Trophoblast cell (in vitro differentiated cells and primary cell): ENCODE data around the gene CENPP.
A peak's percentile ranks its signal among the peaks of the same experiment; 100 is the strongest.

Experiments
- DNase-seq, 2 donors: peaks; one replicate each; pipeline ENCODE4 v3.0.0-alpha.2; 2016
- H2AFZ ChIP-seq: 2 replicates; pipeline ENCODE4 v1.6.1; 2013; ENCODE audit warnings: low read length, moderate library complexity, mild to moderate bottlenecking; ENCODE audit not compliant: insufficient read depth, poor library complexity
- H2AK5ac ChIP-seq: 2 replicates; pipeline ENCODE4 v1.6.1; 2013; ENCODE audit warnings: mild to moderate bottlenecking, low read length
- H2BK120ac ChIP-seq: 2 replicates; pipeline ENCODE4 v1.6.1; 2013; ENCODE audit warnings: low read length, mild to moderate bottlenecking, moderate library complexity; ENCODE audit not compliant: insufficient read depth, poor library complexity
- H2BK12ac ChIP-seq: 2 replicates; pipeline ENCODE4 v1.6.1; 2013; ENCODE audit warnings: mild to moderate bottlenecking, low read length, moderate library complexity
- H2BK5ac ChIP-seq: 2 replicates; pipeline ENCODE4 v1.6.1; 2013; ENCODE audit warnings: low read length, low read depth, moderate library complexity, mild to moderate bottlenecking; ENCODE audit not compliant: poor library complexity
- H3K14ac ChIP-seq: 2 replicates; pipeline ENCODE4 v1.6.1; 2013; ENCODE audit warnings: mild to moderate bottlenecking, low read length
- H3K18ac ChIP-seq: 2 replicates; pipeline ENCODE4 v1.6.1; 2013; ENCODE audit warnings: mild to moderate bottlenecking, low read length
- H3K23ac ChIP-seq: 2 replicates; pipeline ENCODE4 v1.6.1; 2013; ENCODE audit warnings: low read length
- H3K27ac ChIP-seq: 2 replicates; pipeline ENCODE4 v1.5.1; 2013; ENCODE audit warnings: low read depth, mild to moderate bottlenecking, inconsistent platforms, low read length, moderate library complexity
- H3K27me3 ChIP-seq: 2 replicates; pipeline ENCODE4 v1.6.1; 2013; ENCODE audit warnings: inconsistent platforms, mild to moderate bottlenecking, low read length, moderate library complexity; ENCODE audit not compliant: insufficient read depth
- H3K36me3 ChIP-seq, 2 experiments: 1 replicate in 1 of 2; 2 replicates in 1 of 2; pipeline ENCODE4 v1.6.1; 2013; ENCODE audit warnings: low read length in 2 of 2, mild to moderate bottlenecking in 2 of 2, moderate library complexity in 1 of 2; ENCODE audit not compliant: insufficient read depth in 2 of 2, control insufficient read depth in 1 of 2
- H3K4ac ChIP-seq: 2 replicates; pipeline ENCODE4 v1.6.1; 2013; ENCODE audit warnings: low read depth, mild to moderate bottlenecking, low read length, moderate library complexity
- H3K4me1 ChIP-seq, 2 experiments: 1 replicate in 1 of 2; 2 replicates in 1 of 2; pipeline ENCODE4 v1.6.1; 2013; ENCODE audit warnings: low read length in 2 of 2, mild to moderate bottlenecking in 2 of 2, moderate library complexity in 1 of 2; ENCODE audit not compliant: insufficient read depth in 2 of 2, control insufficient read depth in 1 of 2
- H3K4me2 ChIP-seq: 2 replicates; pipeline ENCODE4 v1.6.1; 2013; ENCODE audit warnings: inconsistent platforms, mild to moderate bottlenecking, low read length, moderate library complexity
- H3K4me3 ChIP-seq: 2 replicates; pipeline ENCODE4 v1.5.1; 2013; ENCODE audit warnings: mild to moderate bottlenecking, low read depth, low read length, inconsistent platforms
- H3K79me1 ChIP-seq: one replicate; pipeline ENCODE4 v1.6.1; 2013; ENCODE audit warnings: low read length
- H3K79me2 ChIP-seq: 2 replicates; pipeline ENCODE4 v1.6.1; 2013; ENCODE audit warnings: low read length, mild to moderate bottlenecking; ENCODE audit not compliant: control insufficient read depth, insufficient read depth, poor library complexity
- H3K9ac ChIP-seq: 2 replicates; pipeline ENCODE4 v1.6.1; 2013; ENCODE audit warnings: mild to moderate bottlenecking, low read length
- H3K9me3 ChIP-seq: 2 replicates; pipeline ENCODE4 v1.6.1; 2013; ENCODE audit warnings: low read depth, mild to moderate bottlenecking, control low read depth, inconsistent platforms, low read length; ENCODE audit not compliant: insufficient read depth
- H4K12ac ChIP-seq: 2 replicates; pipeline ENCODE4 v1.6.1; 2013; ENCODE audit warnings: low read depth, mild to moderate bottlenecking, low read length, moderate library complexity
- H4K8ac ChIP-seq: 2 replicates; pipeline ENCODE4 v1.6.1; 2013; ENCODE audit warnings: low read depth, mild to moderate bottlenecking, low read length, moderate library complexity
- H4K91ac ChIP-seq: one replicate; pipeline ENCODE4 v1.6.1; 2013; ENCODE audit warnings: low read depth, mild to moderate bottlenecking, low read length, moderate library complexity
- WGBS: extraction: QIAGEN DNeasy Blood & Tissue Kit; methylation state at CpG from one replicate; pipeline ENCODE4 v1.1.7; 2013; ENCODE audit warnings: missing lambda C conversion rate; ENCODE audit not compliant: insufficient read length, insufficient coverage; ENCODE audit errors: extremely low coverage; 5-methylcytosine and 5-hydroxymethylcytosine counted together

Gene CENPP

GRCh38 chr9:92525306-92525705 lies 199.6 kb downstream of the CENPP start:
- Histone ChIP-seq H2AFZ (no peak overlapping the region), H3K36me3 (no peaks in the 10 kb centered on the region), H3K23ac (no peak overlapping the region), H2AK5ac (no peak overlapping the region), H4K12ac (no peak overlapping the region), H2BK5ac (no peak overlapping the region), H2BK120ac (no peak overlapping the region), H3K27ac (no peak overlapping the region), H3K27me3 (no peaks in the 10 kb centered on the region), H3K4me2 (no peak overlapping the region), H2BK12ac (no peak overlapping the region), H3K4ac (no peak overlapping the region), H4K8ac (no peak overlapping the region), H3K4me3 (no peak overlapping the region), H4K91ac (no peak overlapping the region), H3K18ac (no peak overlapping the region), H3K79me1 (no peaks in the 10 kb centered on the region), H3K9me3 (no peaks in the 10 kb centered on the region), H3K14ac (no peak overlapping the region), H3K79me2 (no peaks in the 10 kb centered on the region), H3K4me1 (no peaks in the 10 kb centered on the region), H3K9ac (no peak overlapping the region)
- peak; percentile 79 to 88 for DNase-seq
- no CpG with 5 or more reads among the region's 5 CpGs for WGBS

DNA sequence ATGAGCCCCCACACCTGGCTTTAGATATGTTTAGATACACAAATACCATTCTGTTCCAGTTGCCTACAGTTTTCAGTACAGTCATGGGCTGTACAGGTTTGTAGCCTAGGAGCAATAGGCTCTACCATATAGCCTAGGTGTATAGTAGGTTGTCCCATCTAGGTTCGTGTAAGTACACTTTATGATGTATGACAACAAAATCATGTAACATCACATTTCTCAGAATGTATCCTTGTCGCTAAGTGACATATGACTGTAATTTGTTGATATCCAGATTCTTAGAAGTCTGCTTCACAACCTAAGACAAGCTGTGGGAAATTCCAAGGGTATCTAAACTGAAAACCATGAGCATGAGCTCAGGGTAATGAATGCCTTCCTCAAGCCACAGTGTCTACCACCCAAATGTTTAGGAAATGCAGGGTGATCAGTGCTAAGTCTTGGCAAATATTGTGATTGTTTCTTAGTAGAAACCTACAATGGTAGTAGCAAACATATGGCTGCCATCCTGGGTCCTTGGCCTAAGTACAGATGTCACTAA lies 201.6 kb downstream of the CENPP start:
- no peaks in the 10 kb centered on the region for H3K79me2 ChIP-seq
- no peak for DNase-seq
- H2BK12ac ChIP-seq: no peak overlapping the region
- H3K4ac ChIP-seq: no peak overlapping the region
- no peak overlapping the region for H3K18ac ChIP-seq
- WGBS: no CpG with 5 or more reads among the region's 2 CpGs
- no peaks in the 10 kb centered on the region for H3K9me3 ChIP-seq
- no peaks in the 10 kb centered on the region for H3K36me3 ChIP-seq
- H3K27me3 ChIP-seq: no peaks in the 10 kb centered on the region
- H2AFZ ChIP-seq: no peak overlapping the region
- no peak overlapping the region for H3K27ac ChIP-seq
- no peak overlapping the region for H4K8ac ChIP-seq
- no peaks in the 10 kb centered on the region for H3K79me1 ChIP-seq
- no peak overlapping the region for H2AK5ac ChIP-seq
- no peak overlapping the region for H3K23ac ChIP-seq
- H3K4me3 ChIP-seq: no peak overlapping the region
- no peak overlapping the region for H4K91ac ChIP-seq
- H4K12ac ChIP-seq: no peak overlapping the region
- H3K14ac ChIP-seq: no peak overlapping the region
- H3K9ac ChIP-seq: no peak overlapping the region
- no peak overlapping the region for H2BK5ac ChIP-seq
- H3K4me2 ChIP-seq: no peak overlapping the region
- no peak overlapping the region for H2BK120ac ChIP-seq
- H3K4me1 ChIP-seq: no peaks in the 10 kb centered on the region

DNA sequence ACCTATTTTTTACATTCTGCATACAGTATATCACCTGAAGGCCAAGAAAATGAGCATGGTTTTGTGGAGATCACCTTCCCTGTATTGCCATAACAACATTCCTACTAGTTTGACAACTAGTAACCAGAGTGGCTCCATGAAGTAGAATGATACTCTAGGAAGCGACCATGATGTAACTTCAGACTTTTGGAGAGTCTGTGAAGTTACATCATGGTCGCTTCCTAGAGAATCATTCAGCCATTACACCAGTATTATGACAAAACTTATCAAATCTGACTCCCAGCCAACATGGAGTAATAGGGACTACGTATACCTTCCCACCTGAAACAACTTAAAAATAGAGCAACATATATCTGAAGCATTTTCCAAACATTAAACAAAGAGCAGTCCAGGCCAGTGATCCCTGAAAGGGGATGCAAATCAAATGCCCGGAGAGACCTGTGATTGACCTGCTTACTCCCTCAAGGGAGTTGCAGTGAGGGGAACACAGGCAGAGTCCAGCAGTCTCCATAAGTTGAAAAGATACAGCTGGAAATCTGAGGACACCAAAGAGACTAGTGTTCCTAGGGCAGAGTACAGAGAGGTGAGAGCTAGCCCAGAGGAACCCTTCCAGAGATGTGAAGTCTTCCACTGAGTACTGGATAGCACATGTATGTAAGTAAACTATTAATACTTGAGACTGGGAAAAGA lies 202.2 kb downstream of the CENPP start:
- Histone ChIP-seq H3K14ac (no peak overlapping the region), H3K9ac (no peak overlapping the region), H4K12ac (no peak overlapping the region), H3K18ac (no peak overlapping the region), H3K27ac (no peak overlapping the region), H3K79me2 (no peaks in the 10 kb centered on the region), H3K23ac (no peak overlapping the region), H3K79me1 (no peaks in the 10 kb centered on the region), H2AK5ac (no peak overlapping the region), H3K27me3 (no peaks in the 10 kb centered on the region), H4K8ac (no peak overlapping the region), H3K9me3 (no peaks in the 10 kb centered on the region), H3K4me3 (no peak overlapping the region), H3K4me2 (no peak overlapping the region), H3K4me1 (no peaks in the 10 kb centered on the region), H2BK5ac (no peak overlapping the region), H2BK120ac (no peak overlapping the region), H4K91ac (no peak overlapping the region), H3K4ac (no peak overlapping the region), H2AFZ (no peak overlapping the region), H2BK12ac (no peak overlapping the region), H3K36me3 (no peaks in the 10 kb centered on the region)
- WGBS: no CpG with 5 or more reads among the region's 4 CpGs
- DNase-seq: no peak

DNA sequence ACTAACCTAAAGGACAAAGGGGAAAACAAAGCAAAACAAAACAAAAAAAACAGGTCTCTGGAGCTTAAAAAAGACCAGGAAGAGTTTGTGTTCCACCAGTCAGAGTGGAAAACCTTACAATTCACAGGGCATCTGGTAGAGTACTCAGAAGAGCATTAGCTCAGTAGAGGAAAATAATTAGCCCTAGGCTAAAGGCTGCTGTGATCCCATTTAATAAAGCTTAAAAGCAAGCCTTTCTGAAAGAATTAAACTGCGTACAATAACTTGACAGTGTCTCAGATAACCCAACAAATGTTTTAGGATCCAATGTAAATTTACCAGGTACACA lies 202.7 kb downstream of the CENPP start:
- H4K91ac ChIP-seq: no peak overlapping the region
- no CpG with 5 or more reads among the region's 1 CpG for WGBS
- no peak overlapping the region for H2BK120ac ChIP-seq
- no peak overlapping the region for H3K18ac ChIP-seq
- H3K4me1 ChIP-seq: no peaks in the 10 kb centered on the region
- H2BK12ac ChIP-seq: no peak overlapping the region
- no peaks in the 10 kb centered on the region for H3K79me2 ChIP-seq
- no peak overlapping the region for H2AK5ac ChIP-seq
- no peaks in the 10 kb centered on the region for H3K27me3 ChIP-seq
- no peak overlapping the region for H2BK5ac ChIP-seq
- H3K4ac ChIP-seq: no peak overlapping the region
- H3K9me3 ChIP-seq: no peaks in the 10 kb centered on the region
- H3K23ac ChIP-seq: no peak overlapping the region
- no peak overlapping the region for H2AFZ ChIP-seq
- no peak overlapping the region for H4K12ac ChIP-seq
- H3K9ac ChIP-seq: no peak overlapping the region
- H3K27ac ChIP-seq: no peak overlapping the region
- no peak overlapping the region for H3K4me3 ChIP-seq
- H3K4me2 ChIP-seq: no peak overlapping the region
- H4K8ac ChIP-seq: no peak overlapping the region
- DNase-seq: no peak
- H3K79me1 ChIP-seq: no peaks in the 10 kb centered on the region
- no peaks in the 10 kb centered on the region for H3K36me3 ChIP-seq
- H3K14ac ChIP-seq: no peak overlapping the region
